HG03108 (cell line): ENCODE measurements around the gene ADGRF1.
"Not testable (repeated sequence)": the region's sequence is repeated elsewhere in the genome, so short reads cannot be mapped to it uniquely, and the experiment has no call there.

ENCODE experiments used
- ATAC-seq: cut with Tn5 transposase; IDR thresholded peaks from one replicate; pipeline ENCODE4 v1.9.1; 2021; ENCODE audit warnings: moderate library complexity; ENCODE audit not compliant: unreplicated experiment

Gene ADGRF1

DNA sequence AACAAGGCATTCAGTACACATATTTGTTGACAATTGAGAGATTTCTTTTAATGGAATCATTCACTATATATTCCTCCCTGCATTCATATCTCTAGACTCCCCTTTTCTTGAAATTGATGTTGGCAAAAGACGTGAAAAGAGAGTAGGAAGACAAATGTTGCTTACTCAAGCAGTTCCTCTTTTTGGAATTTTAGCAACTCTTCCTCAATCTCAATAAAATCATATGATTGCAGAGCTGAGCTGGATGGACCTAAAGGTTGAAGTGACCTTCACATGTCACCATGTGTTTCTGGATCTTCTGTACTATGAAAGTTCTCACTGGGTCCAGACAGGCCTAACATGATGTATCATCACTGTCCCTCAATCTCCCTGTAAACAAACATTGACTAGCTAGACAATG lies 18.6 kb downstream of the ADGRF1 start:
- no peak for ATAC-seq

DNA sequence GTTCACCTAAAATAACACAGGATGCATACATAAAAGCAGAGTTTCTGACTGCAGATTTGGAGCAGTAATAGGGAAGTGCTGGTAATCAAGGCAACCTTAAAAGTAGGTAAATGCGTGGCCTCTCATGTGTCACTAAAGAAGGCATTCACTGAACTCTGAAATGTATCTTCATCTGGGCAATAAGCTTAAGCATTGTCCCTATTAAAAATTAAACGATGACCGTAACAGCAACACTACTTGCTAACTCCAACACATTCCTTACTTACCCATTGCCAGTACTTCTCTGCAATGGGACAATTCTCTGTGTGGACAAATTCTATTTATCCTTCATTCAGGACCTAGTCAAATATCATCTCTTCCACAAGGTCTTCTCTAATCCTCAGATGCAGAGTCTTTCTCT lies 19.9 kb downstream of the ADGRF1 start:
- ATAC-seq, result no peak

DNA sequence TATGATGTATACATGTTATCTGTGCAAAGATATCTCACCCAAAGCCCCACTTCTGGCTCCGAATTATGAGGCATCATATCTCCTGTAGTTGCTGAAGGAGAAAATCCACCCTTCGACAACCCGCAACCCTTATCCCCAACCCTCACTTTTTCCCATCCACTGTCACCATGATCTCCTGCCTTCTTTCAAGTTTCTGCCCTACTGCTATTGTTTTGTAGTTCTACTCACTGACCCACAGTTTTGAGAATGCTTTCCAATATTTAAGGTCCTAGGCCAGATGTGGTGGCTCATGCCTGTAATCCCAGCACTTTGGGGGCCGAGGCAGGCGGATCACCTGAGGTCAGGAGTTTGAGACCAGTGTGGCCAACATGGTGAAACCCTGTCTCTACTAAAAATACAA lies 22.2 kb downstream of the ADGRF1 start:
- no peak for ATAC-seq

DNA sequence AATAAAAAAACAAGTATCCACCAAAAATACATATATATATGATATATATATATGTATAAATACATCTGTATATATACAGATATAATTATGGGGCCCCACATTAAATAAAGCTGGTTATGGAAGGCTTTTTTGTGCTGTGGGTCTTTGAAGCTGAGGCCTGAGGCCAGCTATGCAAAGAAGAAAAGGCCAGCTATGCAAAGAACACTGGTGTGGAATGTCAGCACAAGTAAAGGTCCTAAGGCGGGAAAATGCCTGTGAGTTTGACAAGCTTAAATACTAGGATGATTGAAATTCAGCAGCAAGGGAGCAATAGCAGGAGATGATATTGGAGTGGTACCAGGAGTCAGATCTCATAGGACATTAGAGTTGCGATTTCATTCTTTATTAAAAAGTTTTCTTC lies 25.2 kb downstream of the ADGRF1 start:
- no peak for ATAC-seq

DNA sequence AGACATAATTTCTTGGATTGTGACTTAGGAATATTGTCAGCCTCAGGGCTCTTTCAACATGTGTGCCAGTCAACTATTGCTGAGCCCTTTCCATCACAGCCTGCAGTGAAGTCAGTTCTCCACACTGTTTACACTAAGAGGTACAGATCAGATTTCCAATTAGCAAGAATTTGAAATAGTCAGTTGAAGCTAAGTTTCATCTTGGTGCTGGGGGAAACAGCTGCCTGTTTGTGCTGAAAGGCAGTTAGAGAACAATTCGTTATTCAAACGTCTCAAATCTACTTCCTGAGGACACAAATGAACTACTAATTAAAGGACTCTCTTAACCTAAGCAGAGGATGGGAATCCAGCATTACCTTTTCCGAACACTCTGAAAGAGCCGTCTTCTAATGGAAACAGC lies 25.9 kb downstream of the ADGRF1 start:
- no peak for ATAC-seq

DNA sequence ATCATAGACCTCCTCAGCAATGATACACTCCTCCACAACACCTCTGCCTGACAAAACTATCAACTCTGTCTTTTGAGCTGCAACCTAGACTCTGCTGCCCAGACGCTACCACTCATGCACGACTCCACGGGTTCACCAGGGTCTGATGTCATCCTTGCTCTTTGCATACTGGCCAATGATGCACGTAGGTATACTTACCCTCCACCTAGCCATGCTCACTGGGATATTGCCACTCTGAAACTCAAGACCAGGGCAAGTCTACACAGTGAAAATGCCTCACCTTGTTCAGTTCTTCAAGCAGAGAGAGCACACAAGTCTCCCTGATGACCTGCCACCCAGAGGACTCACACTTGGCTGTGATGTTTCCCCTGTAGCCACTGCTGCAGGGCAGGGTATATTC lies 27.7 kb downstream of the ADGRF1 start:
- ATAC-seq, result no peak

DNA sequence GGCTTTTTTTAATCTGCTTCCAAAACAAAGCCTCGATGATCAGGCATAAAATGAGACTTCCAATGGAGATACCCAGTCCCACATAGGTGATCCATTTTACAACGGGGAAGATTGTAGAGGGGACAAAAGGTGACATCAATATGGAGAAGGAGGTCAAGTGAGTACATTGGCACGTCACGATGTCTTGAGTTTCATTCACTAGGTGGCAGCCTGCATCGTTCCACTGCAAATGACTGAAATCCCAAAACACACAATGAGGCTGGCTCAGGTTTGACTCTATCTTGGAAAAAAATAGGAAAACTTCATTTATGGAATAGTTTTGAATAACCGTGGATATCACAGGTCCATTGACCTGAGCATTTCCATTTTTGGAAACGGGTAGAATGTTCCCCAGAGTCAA lies 32.5 kb downstream of the ADGRF1 start:
- ATAC-seq, result no peak

DNA sequence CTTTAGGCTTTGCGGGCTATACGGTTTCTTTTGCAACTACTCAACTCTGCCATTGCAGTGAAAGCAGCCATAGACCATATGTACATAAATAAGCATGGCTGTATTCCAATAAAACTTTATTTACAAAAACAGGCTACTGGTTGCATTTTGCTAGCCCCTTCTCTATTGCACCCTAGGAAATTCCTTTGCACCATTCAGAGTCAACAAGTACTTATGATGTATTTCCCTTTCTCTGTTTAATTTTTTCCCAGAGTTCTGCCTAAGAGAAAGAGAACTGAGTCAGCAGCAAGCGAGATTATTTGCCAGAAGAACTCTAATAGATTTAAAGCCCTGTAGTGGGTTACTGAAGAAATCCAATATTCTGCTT lies 33.8 kb downstream of the ADGRF1 start:
- ATAC-seq, result no peak

DNA sequence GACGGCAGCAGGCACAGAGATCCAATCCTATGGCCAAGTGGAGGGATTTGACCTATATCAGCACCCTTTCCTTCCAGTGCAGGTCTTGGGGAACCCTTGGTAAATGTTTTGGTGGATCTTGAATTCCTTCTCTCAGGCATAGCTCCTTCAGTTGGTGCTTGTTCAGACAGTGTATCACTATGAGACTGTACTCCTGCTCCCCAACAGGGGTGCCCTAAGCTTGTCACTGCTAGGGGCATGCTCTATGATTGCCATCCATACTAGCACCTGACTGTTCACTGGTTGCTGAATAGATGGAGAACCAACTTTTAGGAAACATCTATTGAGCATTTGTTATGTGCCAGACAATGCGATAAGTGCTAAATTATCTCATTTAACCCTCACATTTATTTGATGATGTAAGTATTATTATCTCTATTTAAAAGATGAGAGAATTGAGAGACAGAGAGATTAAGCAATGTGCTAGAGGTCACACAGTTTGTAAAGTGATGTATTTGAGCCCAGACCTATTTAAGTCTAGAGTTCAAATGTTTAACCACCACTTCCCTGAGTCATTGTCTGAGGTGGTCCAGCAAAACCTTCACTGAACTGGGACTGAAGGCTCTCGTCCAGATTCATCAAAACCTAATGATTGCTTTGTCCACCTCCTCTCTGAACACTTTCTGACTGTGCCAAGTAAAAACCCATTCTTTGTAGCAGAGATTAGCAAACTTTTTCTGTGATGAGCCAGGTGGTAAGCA lies 34.3 kb downstream of the ADGRF1 start:
- ATAC-seq, result no peak

DNA sequence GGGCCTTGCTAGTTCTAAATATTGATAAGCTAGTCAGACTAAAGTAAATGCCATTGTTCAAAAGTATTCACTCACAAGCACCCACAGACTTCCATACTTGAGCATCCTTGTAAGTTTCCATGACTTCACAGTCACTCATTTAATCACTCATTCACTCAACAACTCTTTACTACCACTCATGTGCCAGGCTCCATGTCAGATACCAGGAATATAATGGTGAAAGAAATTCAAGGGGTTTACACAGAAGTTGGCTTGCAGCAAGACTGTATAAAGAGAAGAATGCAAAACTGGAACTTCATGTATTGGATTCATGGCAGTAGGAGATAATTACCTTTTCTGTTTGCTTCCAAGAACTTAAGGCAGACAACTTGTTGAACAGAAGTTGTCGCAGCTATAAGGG lies 36.6 kb downstream of the ADGRF1 start:
- ATAC-seq, result no peak

DNA sequence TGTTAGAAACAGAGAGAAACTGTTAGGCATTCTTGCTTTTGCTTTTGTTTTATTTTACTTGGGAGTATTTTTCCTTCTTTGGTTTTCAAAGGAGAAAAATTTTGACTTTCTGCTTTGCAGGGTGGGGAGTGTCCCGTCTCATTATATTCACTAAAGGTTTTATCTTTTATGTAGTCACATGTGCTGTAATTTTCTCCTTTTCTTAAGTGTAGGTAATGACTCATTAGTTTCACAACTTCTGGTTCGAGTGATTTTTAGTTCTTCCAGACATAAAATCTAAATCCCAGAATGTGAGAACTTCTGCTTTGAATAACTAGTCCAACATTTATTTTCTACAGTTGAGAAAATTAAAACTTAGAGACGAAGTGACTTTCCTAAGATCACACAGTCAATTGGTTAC lies 37.7 kb downstream of the ADGRF1 start:
- no peak for ATAC-seq

DNA sequence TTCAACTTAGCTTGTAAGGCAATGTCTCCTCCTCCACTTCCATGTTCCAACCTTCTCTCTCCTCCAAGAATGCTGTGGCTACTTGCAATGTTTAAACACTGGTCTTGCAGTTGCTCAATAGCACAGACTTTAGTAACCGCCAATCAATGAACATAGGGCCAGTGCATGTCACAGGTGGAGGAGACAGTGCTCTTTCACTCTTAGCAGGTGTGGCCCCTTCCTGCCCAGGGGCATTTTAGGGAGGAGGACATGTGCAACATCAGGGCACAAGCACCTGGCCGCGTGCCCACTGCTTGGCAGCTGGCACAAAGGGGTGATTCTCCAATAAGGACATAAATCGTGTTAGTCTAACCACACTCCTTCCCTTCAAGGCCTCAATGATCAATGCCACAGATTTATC lies 41.3 kb downstream of the ADGRF1 start:
- ATAC-seq, result no peak

DNA sequence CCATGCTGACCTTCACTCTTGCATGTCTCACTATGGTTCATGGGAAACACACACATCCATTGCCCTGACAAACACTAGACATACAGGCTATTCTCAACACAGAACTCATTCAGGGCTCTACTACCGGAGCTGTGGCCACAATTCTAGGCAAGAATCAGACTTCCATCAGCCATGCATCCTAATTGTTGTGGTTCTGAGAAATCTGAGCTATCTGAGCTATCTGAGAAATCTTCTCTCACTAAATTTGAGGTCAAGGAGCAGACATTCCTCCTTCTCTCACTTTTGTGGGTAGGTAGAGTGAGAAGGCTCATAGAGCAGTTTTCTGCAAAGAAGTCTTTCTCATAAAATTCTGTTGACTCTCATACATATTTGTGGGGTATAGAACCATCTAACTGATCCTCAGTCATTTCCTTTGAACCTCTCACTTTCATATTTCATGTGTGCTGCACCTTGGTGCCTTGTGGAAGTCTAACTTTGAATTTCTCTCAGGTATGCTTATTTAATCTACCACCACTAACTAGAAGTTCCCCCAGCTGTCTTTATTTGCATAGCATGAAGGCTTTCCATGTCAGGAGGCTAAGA lies 43.6 kb downstream of the ADGRF1 start:
- ATAC-seq, result no peak

DNA sequence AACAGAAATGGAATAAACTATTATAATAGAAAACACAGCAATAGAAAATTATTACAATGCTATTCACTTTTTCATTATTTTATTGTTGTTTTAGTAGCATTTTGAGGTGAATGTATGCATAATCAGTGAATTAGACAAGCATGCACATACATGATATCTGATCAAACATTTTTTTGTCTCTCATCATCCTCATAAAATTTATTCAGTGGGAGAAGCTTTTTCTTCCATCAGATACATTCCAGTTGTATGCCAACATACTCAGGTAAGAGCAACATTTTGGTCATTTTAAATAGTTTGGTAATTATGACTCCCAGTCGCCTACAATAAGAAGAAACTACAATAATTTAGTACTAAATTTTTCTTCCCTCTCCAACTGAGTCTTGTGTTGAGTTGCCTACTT lies 44.5 kb downstream of the ADGRF1 start:
- ATAC-seq, result no peak

DNA sequence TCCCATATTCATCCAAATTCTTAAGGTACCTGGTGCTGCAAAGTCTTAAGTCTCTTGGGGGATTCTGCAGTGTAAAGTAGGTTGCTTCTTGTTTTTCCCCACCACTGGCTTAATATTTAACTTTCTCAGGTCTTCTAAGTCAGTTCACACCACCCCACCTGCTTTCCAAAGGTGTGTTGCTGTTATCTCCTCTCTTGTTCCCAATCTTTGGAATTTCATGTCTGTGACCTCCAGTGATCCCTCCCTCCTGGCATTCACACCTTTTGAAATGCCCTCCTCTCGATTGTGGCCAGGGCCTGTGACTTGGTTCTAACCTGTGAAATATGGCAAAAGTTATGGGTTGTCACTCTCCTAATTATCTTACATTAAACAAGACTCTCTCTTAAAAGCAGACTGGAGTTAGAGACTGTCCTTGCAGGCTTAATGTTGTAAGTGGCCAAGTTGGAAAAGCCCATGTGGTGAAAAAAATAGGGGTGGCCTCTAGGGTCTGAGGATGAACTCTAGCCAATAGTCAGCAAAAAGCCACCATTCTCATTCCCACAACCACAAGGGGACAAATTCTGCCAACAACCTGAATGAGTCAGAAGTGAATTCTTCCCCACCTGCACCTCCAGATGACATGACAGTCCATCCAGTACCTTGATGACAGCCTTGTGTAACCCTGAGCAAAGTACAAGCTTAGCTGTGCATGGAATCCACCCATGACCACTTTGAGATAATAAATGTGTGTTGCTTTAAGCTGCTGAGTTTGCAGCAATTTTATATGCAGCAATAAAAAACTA lies 45.1 kb downstream of the ADGRF1 start:
- ATAC-seq, result no peak

DNA sequence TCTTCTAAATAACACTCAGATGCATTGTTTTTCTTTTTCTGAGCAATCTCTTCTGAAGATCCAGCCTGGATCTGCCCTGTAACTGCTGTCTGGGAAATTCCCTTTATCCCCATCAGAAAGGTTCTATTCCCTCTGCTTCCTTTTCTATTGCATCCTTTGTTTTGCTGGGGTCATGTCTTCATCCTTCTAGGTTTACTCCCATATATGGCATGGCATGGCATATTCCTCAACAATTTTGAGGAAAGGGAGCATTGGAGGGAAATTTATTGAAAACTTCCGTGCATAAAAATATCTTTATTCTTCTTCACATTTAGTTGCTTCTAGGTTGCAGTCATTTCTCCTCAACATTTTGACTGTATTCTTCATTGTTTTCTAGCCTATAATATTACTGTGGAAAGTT lies 47.2 kb downstream of the ADGRF1 start:
- no peak for ATAC-seq

DNA sequence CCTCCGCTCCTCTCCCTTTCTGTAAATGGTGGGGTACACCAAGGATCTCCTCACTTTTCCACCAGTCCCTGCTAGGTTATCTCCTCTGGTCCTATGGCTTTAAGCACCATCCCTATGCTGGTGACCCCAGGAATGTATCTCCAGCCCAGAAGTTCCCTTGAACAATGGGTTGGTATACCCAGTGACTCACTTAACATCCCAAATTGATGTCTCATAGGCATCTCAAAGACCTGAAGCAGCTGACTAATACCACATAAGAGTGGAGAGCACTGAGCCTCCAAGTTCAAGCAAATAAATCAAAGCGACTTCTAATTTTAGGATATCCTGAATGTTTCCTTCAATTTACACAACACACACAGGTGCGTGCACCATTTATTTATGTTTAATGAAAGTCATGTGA lies 48.3 kb downstream of the ADGRF1 start:
- no peak for ATAC-seq

DNA sequence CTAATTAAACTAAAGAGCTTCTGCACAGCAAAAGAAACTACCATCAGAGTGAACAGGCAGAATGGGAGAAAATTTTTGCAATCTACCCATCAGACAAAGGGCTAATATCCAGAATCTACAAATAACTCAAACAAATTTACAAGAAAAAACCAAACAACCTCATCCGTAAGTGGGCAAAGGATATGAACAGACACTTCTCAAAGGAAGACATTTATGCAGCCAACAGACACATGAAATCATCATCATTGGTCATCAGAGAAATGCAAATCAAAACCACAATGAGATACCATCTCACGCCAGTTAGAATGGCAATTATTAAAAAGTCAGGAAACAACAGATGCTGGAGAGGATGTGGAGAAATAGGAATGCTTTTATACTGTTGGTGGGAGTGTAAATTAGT lies 49.7 kb downstream of the ADGRF1 start:
- not testable (repeated sequence) for ATAC-seq

DNA sequence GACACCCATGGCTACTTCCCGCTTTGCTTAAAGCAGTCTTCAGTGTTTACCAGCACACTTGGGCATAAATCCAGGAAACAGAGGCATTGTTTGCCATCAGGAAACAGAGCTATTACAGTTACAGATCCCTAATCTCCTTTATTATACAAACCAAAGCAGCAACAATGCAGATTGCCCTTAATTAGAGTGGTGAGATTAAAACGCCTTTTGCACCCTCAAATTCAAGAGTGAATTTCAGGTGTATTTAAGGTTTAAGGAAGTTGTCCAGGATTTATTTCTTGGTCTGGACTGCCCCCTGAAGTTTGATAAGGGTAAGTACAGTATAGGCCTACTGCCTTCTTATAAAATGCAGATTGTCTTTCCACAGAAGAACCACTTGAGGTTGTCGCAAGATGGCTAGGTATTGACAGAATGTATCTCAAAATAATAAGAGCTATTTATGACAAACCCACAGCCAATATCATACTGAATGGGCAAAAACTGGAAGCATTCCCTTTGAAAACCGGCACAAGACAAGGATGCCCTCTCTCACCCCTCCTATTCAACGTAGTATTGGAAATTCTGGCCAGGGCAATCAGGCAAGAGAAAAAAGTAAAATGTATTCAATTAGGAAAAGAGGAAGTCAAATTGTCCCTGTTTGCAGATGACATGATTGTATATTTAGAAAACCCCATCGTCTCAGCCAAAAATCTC lies 51.2 kb downstream of the ADGRF1 start:
- ATAC-seq, result not testable (repeated sequence)

DNA sequence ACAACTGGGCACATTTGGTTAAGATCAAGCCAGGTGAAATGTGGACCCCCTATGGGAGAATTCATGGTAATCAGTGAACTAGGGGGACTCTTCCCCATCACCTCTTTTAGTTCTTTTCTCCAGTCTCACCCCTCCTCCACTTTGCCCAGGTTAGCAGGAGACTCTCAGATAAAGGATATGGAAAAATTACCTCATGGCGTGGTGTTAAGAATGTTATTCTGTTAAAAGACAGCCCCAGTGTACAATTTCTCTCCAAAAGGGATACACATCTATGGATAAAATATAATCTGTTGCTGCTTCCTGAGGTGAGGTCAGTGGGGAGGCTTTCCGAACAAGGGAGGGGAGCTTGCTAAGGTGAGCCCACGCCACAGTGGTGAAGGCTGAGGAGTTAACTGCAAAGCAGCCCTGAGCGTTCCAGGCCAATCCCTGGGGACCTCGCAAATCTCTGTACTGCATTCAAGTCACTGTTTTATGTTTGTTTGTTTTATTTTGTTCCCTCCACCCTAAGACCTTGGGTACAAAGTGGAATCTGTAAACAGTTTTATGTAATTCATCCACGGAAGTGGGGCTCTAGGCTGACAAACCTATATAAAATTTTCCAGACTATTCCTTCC lies 52.0 kb downstream of the ADGRF1 start:
- ATAC-seq, result no peak

DNA sequence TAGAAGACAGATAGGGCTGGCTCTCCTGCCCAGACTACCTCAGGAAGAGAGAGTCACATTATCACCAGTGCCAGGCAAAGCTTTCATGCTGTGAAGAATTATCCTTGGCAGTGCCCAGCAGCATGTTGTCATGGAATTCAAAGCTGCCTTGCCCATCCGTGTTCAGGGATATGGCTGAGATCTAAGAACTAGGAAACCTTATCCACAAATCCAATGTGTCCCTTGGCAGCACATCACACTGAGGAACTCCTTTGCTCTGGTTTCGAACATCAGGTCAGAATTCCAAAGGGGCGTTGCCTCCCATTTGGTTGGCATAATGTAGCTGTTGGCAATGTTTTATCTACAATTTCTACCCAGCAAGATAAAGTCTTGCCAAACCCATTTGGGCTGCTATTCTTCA lies 52.7 kb downstream of the ADGRF1 start:
- no peak for ATAC-seq
